Endothelial cell (in vitro differentiated cells): Measurements from ENCODE around the gene IGF2BP1. TPM values are rescaled to one million over a fixed set of nuclear protein-coding genes. Genes with fewer than 3 reads are reported as not detected.
A peak's percentile ranks its signal among the peaks of the same experiment; 100 is the strongest.

Experiments
- DNase-seq: peaks from one replicate; pipeline ENCODE4 v3.0.0; 2021; ENCODE audit warnings: low spot score
- H3K27ac Mint-ChIP-seq: one replicate; pipeline ENCODE4 v1.8.0; 2021; ENCODE audit warnings: mixed read lengths, inconsistent platforms; ENCODE audit not compliant: unreplicated experiment
- H3K27me3 Mint-ChIP-seq: one replicate; pipeline ENCODE4 v1.8.0; 2021; ENCODE audit warnings: mild to moderate bottlenecking, moderate library complexity, mixed read lengths, inconsistent platforms; ENCODE audit not compliant: unreplicated experiment
- H3K36me3 Mint-ChIP-seq: one replicate; pipeline ENCODE4 v1.8.0; 2021; ENCODE audit warnings: mild to moderate bottlenecking, low read depth, mixed read lengths, inconsistent platforms; ENCODE audit not compliant: unreplicated experiment
- H3K4me1 Mint-ChIP-seq: one replicate; pipeline ENCODE4 v1.8.0; 2021; ENCODE audit warnings: mild to moderate bottlenecking, mixed read lengths, inconsistent platforms; ENCODE audit not compliant: unreplicated experiment
- H3K4me3 Mint-ChIP-seq: one replicate; pipeline ENCODE4 v1.8.0; 2021; ENCODE audit warnings: mild to moderate bottlenecking, mixed read lengths, inconsistent platforms; ENCODE audit not compliant: unreplicated experiment
- H3K9me3 Mint-ChIP-seq: one replicate; pipeline ENCODE4 v1.8.0; 2021; ENCODE audit warnings: mixed read lengths, inconsistent platforms; ENCODE audit not compliant: unreplicated experiment
- CTCF ChIP-seq: fragments of 200-600 bp; sonication (generic); IDR thresholded peaks from one replicate; pipeline ENCODE4 v1.5.0; 2021; ENCODE audit warnings: antibody characterized with exemption; ENCODE audit not compliant: unreplicated experiment
- total RNA-seq: library from RNA; stranded (reverse); fragmentation: NEBNext Ultra II Directional; extraction: Animal tissue kit (Norgen Biotek cat#: 25700); gene quantifications from one replicate; pipeline ENCODE4 v1.2.1, GENCODE V29; 2021; ENCODE audit not compliant: unreplicated experiment

IGF2BP1 gene
- total RNA-seq, 1 donor from 2014 or later: 298 TPM

GRCh38 chr17:48995974-48996721 is 1.0 kb upstream of the IGF2BP1 start:
- H3K27me3 Mint-ChIP-seq: peaks cover 21% of the 10 kb centered on the region
- DNase-seq: peak; percentile 93
- peak overlapping the region; percentile 98 for H3K27ac Mint-ChIP-seq
- H3K4me3 Mint-ChIP-seq: peak overlapping the region; percentile 96
- TF ChIP-seq CTCF: no peak
- no peaks in the 10 kb centered on the region for H3K9me3 Mint-ChIP-seq
- H3K4me1 Mint-ChIP-seq: peaks cover 51% of the 10 kb centered on the region
- H3K36me3 Mint-ChIP-seq: peaks cover 26% of the 10 kb centered on the region

- Mint-ChIP-seq H3K36me3 (peaks cover 26% of the 10 kb centered on the region), H3K27me3 (peaks cover 21% of the 10 kb centered on the region), H3K4me1 (peaks cover 54% of the 10 kb centered on the region), H3K4me3 (peak overlapping the region; percentile 95), H3K27ac (peak overlapping the region; percentile 98), H3K9me3 (no peaks in the 10 kb centered on the region)
- DNase-seq: peak; percentile 53
- TF ChIP-seq CTCF: no peak
These were observed 473 bp upstream of the IGF2BP1 start for GRCh38 chr17:48996722-48997102.

GRCh38 chr17:48997827-48998586 is 822 bp downstream of the IGF2BP1 start:
- peaks cover 54% of the 10 kb centered on the region for H3K4me1 Mint-ChIP-seq
- peak overlapping the region; percentile 99 for H3K27ac Mint-ChIP-seq
- peak; percentile 45 for DNase-seq
- no peak for TF ChIP-seq CTCF
- H3K27me3 Mint-ChIP-seq: peaks cover 21% of the 10 kb centered on the region
- H3K36me3 Mint-ChIP-seq: peaks cover 26% of the 10 kb centered on the region
- H3K9me3 Mint-ChIP-seq: no peaks in the 10 kb centered on the region
- H3K4me3 Mint-ChIP-seq: peak overlapping the region; percentile 95

GRCh38 chr17:48998587-48999440 is 1.6 kb downstream of the IGF2BP1 start:
- H3K4me1 Mint-ChIP-seq: peaks cover 56% of the 10 kb centered on the region
- H3K4me3 Mint-ChIP-seq: peak overlapping the region; percentile 95
- peaks cover 26% of the 10 kb centered on the region for H3K36me3 Mint-ChIP-seq
- DNase-seq: peak; percentile 53
- H3K27me3 Mint-ChIP-seq: peaks cover 21% of the 10 kb centered on the region
- no peaks in the 10 kb centered on the region for H3K9me3 Mint-ChIP-seq
- peak overlapping the region; percentile 99 for H3K27ac Mint-ChIP-seq
- no peak for TF ChIP-seq CTCF
